Stomach (tissue), 9 donors: Measurements from ENCODE around the gene APP. TPM values are rescaled to one million over a fixed set of nuclear protein-coding genes. Genes with fewer than 3 reads are reported as not detected.
A peak's percentile ranks its signal among the peaks of the same experiment; 100 is the strongest.

Source experiments
- DNase-seq, 2 donors: peaks; one replicate each; pipeline versions ENCODE4 v3.0.0 to v3.0.0-alpha.2; 2013 to 2019
- H3K27ac ChIP-seq, 5 donors: fragments of 200-600 bp in 4 of 5; sonication (generic) in 4 of 5; one replicate each; pipeline ENCODE4 v1.5.1; 2013 to 2019; ENCODE audit warnings: mild to moderate bottlenecking in 1 of 5, moderate library complexity in 1 of 5
- H3K27me3 ChIP-seq, 3 donors: fragments of 200-600 bp; sonication (generic); one replicate each; pipeline ENCODE4 v1.5.1; 2017 to 2019; ENCODE audit warnings: mixed run types in 1 of 3
- H3K36me3 ChIP-seq, 4 donors: fragments of 200-600 bp; sonication (generic); 1 replicate in 3 of 4; 2 replicates in 1 of 4; pipeline ENCODE4 v1.5.1; 2016 to 2019
- H3K4me1 ChIP-seq, 4 donors: fragments of 200-600 bp; sonication (generic); one replicate each; pipeline ENCODE4 v1.5.1; 2016 to 2019
- H3K4me3 ChIP-seq, 4 donors: fragments of 200-600 bp; sonication (generic) in 3 of 4; one replicate each; pipeline ENCODE4 v1.5.1; 2016 to 2019; ENCODE audit warnings: mild to moderate bottlenecking in 1 of 4
- H3K9me3 ChIP-seq, 4 donors: fragments of 200-600 bp; sonication (generic); one replicate each; pipeline ENCODE4 v1.5.1; 2016 to 2019
- EP300 ChIP-seq: sonication (generic); formaldehyde crosslinking; IDR thresholded peaks from one replicate; pipeline ENCODE4 v1.6.1; 2017; ENCODE audit warnings: antibody characterized with exemption
- POLR2A ChIP-seq, 4 donors: fragments of 450-650 bp; IDR thresholded peaks; one replicate each; pipeline ENCODE4 v1.6.1; 2016; ENCODE audit warnings: antibody characterized with exemption in 4 of 4, control low read depth in 2 of 4, mild to moderate bottlenecking in 1 of 4, moderate library complexity in 1 of 4
- POLR2AphosphoS5 ChIP-seq, 3 donors: sonication (generic); formaldehyde crosslinking; IDR thresholded peaks; one replicate each; pipeline ENCODE4 v1.6.1; 2016; ENCODE audit warnings: antibody characterized with exemption in 3 of 3
- WGBS, 5 donors: extraction: QIAGEN DNeasy Blood & Tissue Kit in 3 of 5; methylation state at CpG; one replicate each; pipeline versions ENCODE4 v1.1.5 to v1.1.7; 2013 to 2018; 5-methylcytosine and 5-hydroxymethylcytosine counted together
- intact Hi-C: fragments of 100-400 bp; cut with DNase I; formaldehyde crosslinking; loops from one replicate; pipeline ENCODE4 v1.15.1; 2023; ENCODE audit warnings: low total_unique reads
- polyA plus RNA-seq, 3 donors: library from polyadenylated mRNA; stranded (reverse); fragments of 200-250 nt; gene quantifications; one replicate each; pipeline ENCODE4 v1.2.3, GENCODE V29; 2013
- total RNA-seq, 5 donors: library from RNA; depleted of rRNA; stranded (reverse); fragments of >200 nt; gene quantifications; one replicate each; pipeline versions ENCODE4 v1.1.0 to v1.2.3, GENCODE V29; 2014 to 2016
- TF ChIP-seq, protein P1 (sequence below), 7 experiments: fragments of 450-650 bp in 4 of 7; fragments of 200-600 bp in 3 of 7; sonication (generic) in 3 of 7; IDR thresholded peaks; one replicate each; pipeline ENCODE4 v1.5.1; 2016 to 2019; ENCODE audit warnings: antibody characterized with exemption in 7 of 7, control low read depth in 2 of 7, mild to moderate bottlenecking in 1 of 7
- donor health status: healthy with polysubstance abuse.
- donor health status: Bipolar disorder and iron deficiency.
- donor health status: healthy.

APP gene
- total and polyA plus RNA-seq, 8 donors = 41.2 to 408 (median 200) TPM

DNA sequence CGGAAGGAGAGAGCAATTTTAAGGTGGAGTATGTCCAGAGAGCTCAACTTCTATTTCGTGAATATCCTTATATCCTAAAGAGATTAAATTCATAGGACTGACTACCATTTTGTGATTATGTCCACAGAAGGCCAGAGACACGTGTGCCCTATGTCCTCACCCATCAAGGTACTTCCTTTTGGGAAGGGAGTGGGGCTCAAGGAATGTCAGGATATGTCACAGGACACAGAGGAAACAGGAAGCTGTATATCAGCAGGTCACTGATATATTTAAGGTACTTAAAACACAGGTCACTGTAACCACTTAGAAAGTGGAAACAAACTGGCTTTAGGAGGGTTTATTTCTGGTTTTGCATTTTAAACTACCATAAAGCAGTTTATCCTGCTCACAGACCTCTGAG lies 184.6 kb downstream of the APP start:
- no peak for DNase-seq
- Histone ChIP-seq H3K27ac (no peak overlapping the region), H3K27me3 (no peaks in the 10 kb centered on the region), H3K9me3 (no peaks in the 10 kb centered on the region), H3K4me3 (no peak overlapping the region), H3K4me1 (peaks cover 0 to 20% (median 6%) of the 10 kb centered on the region in 4 donors), H3K36me3 (peaks cover 4 to 24% (median 19%) of the 10 kb centered on the region in 4 donors)
- WGBS, 5 donors = 72 to 84% (median 81%) methylated on average over 3 of the region's 3 CpGs
- intact Hi-C loops = no loop called here
- TF ChIP-seq EP300 (no peak), POLR2A (IDR thresholded peaks at IDR 0.05) (no peak), POLR2AphosphoS5 (IDR thresholded peaks at IDR 0.05) (no peak)
- TF ChIP-seq, protein P1, sequence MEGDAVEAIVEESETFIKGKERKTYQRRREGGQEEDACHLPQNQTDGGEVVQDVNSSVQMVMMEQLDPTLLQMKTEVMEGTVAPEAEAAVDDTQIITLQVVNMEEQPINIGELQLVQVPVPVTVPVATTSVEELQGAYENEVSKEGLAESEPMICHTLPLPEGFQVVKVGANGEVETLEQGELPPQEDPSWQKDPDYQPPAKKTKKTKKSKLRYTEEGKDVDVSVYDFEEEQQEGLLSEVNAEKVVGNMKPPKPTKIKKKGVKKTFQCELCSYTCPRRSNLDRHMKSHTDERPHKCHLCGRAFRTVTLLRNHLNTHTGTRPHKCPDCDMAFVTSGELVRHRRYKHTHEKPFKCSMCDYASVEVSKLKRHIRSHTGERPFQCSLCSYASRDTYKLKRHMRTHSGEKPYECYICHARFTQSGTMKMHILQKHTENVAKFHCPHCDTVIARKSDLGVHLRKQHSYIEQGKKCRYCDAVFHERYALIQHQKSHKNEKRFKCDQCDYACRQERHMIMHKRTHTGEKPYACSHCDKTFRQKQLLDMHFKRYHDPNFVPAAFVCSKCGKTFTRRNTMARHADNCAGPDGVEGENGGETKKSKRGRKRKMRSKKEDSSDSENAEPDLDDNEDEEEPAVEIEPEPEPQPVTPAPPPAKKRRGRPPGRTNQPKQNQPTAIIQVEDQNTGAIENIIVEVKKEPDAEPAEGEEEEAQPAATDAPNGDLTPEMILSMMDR (IDR thresholded peaks at IDR 0.05) = no peak

DNA sequence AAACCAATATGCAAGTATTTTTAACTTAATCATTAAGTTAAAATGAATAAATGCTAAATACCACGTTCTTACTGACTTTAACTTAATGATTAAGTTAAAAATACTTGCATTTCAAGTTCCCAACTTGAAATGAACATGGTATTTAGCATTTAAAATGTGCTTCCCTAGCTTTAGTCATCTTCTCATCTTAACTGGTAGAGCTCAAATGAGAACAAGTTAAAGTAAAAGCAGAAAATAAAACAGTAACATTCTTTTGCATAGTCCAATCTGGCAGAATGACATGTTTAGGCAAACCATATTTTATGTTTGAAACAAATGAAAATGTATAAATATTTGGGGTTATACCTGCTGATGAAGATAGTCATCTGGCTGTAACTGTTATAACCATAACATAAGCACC lies 186.0 kb downstream of the APP start:
- no peak for DNase-seq
- Histone ChIP-seq H3K9me3 (no peaks in the 10 kb centered on the region), H3K27me3 (no peaks in the 10 kb centered on the region), H3K4me3 (no peak overlapping the region), H3K27ac (no peak overlapping the region), H3K36me3 (peaks cover 9 to 36% (median 30%) of the 10 kb centered on the region in 4 donors), H3K4me1 (peaks cover 0 to 20% (median 6%) of the 10 kb centered on the region in 4 donors)
- intact Hi-C loops = no loop called here
- TF ChIP-seq EP300 (no peak), POLR2AphosphoS5 (IDR thresholded peaks at IDR 0.05) (no peak)
- TF ChIP-seq, protein P1 (IDR thresholded peaks at IDR 0.05) = no peak
- 64 to 79% (median 74%) methylated on average over 1 of the region's 1 CpG for WGBS, 5 donors

DNA sequence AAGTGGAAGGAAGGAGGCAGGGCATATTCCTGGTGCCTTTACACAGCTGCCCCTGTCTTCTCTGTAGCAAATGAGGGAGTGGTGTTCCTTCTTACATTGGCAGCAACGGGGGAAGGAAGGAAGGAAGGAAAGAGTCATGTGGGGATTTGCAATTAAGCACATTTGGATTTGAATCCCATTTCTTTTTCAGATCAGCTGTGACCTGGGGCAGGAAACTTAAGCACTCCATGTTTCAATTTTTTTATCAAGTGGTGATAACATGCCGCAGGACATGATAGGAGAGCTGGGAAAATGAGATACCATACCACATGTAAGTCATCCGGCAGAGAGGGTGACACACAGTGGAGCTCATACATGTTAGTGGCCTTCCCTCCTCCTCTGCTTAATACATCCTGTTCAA lies 186.8 kb downstream of the APP start:
- intact Hi-C loops = no loop called here
- Histone ChIP-seq H3K27me3 (no peaks in the 10 kb centered on the region), H3K4me1 (peaks cover 0 to 20% (median 6%) of the 10 kb centered on the region in 4 donors), H3K4me3 (no peak overlapping the region), H3K9me3 (no peaks in the 10 kb centered on the region), H3K36me3 (peaks cover 9 to 37% (median 30%) of the 10 kb centered on the region in 4 donors), H3K27ac (no peak overlapping the region)
- WGBS, 5 donors = 24 to 32% (median 26%) methylated on average over 3 of the region's 3 CpGs
- TF ChIP-seq EP300 = no peak
- TF ChIP-seq POLR2AphosphoS5 (IDR thresholded peaks at IDR 0.05) = no peak
- TF ChIP-seq, protein P1 (IDR thresholded peaks at IDR 0.05) = no peak
- TF ChIP-seq POLR2A (IDR thresholded peaks at IDR 0.05) = no peak
- DNase-seq = peak in 1 of 2 donors; percentile 38

DNA sequence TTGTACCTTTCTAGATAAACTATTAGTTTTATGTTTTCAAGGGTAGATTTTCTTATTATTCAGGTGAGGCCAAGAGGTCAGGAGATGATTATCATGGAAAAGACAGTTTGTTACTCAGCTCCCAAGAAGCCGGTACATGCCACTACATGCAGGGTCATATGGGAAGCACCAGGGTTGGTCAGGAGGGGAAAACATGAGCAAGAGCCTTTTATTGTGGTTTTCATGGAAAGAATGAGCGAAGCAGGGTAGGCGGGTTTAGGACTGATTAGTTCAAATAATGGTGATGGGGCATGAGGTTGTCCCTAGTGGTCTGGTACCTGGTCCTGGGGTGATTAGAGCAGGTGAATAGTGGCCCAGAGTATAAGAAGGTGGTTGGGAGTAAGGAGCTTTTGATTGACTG lies 189.9 kb downstream of the APP start:
- Histone ChIP-seq H3K4me3 (no peak overlapping the region), H3K27me3 (no peaks in the 10 kb centered on the region), H3K27ac (no peak overlapping the region), H3K4me1 (peaks cover 0 to 23% (median 6%) of the 10 kb centered on the region in 4 donors), H3K9me3 (no peaks in the 10 kb centered on the region), H3K36me3 (peaks cover 9 to 45% (median 41%) of the 10 kb centered on the region in 4 donors)
- intact Hi-C loops = no loop called here
- DNase-seq = no peak
- WGBS, 5 donors = 88 to 98% (median 90%) methylated on average over 3 of the region's 3 CpGs
- TF ChIP-seq POLR2AphosphoS5 (IDR thresholded peaks at IDR 0.05) (no peak), POLR2A (IDR thresholded peaks at IDR 0.05) (no peak), EP300 (no peak)
- TF ChIP-seq, protein P1 (IDR thresholded peaks at IDR 0.05) = no peak
